ENCODE data around the gene ROR2. TPM values are rescaled to one million over a fixed set of nuclear protein-coding genes. Genes with fewer than 3 reads are reported as not detected.

ROR2 gene
- total and polyA plus RNA-seq, 2 experiments from 2014 or later, result 8.1 to 18.8 TPM

DNA sequence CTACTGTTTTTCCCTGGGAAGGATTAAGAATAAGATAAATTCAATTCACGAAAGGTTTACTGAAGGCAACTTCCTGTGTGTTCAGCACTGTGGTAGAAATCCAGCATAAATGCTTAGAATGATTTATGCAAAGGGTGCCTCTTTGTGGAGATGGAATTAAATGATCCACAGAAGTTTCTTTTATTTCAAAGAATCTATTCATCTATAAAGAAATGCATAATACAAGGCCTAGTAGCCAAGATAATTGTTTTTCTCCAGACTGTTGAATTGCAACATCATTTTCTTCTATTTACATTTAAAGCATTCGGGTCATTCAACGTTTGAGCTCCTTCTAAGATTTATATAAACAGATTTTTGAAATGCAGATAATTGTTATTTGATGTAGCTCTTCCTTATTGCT, 387.6 kb downstream of the ROR2 start (continued):
- TF ChIP-seq JUNB (IDR thresholded peaks at IDR 0.05; ENCODE audit: unreplicated experiment) (no peak), STAT1 (IDR thresholded peaks at IDR 0.05; ENCODE audit: unreplicated experiment) (no peak), POLR2AphosphoS5 (IDR thresholded peaks at IDR 0.05; ENCODE audit: low read depth) (no peak), CREB1 (CRISPR knock-in tag; IDR thresholded peaks at IDR 0.05; ENCODE audit: low read depth) (no peak)

DNA sequence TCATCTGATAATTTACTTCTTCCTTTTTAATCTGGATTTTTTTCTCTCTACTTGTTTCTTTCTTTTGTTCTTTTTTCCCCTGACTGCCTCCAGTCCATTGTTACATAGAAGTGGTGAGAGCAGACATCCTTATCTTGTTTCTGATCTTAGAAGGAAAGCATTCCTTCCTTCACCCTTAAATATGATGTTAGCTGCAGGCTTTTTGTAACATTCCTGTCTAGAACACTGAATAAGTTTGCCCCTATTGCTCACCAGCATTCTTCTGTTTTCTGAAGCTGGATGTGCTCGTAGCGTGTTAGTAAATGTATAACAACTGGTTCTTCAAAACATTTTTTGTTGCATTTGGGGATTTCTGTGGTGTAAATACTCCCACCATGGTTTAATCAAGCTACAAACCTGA, 389.7 kb downstream of the ROR2 start:
- Histone ChIP-seq H3K27me3 (ENCODE audit: insufficient read depth) (no peaks in the 10 kb centered on the region), H3K9me2 (ENCODE audit: insufficient read depth) (peaks cover 2% of the 10 kb centered on the region; the same call in 1 of the 2 replicates), H3K27ac (ENCODE audit: low read depth) (no peak overlapping the region), H3K79me2 (replicated peaks; ENCODE audit: insufficient read depth) (no peaks in the 10 kb centered on the region), H2AFZ (peak overlapping the region; percentile 57; the same call in 1 of the 2 replicates), H3K4me2 (0 out of 2 replicates have a peak overlapping the region, but pooled peaks have one; percentile 18), H3K36me3 (ENCODE audit: insufficient read depth) (no peaks in the 10 kb centered on the region), H4K20me1 (replicated peaks; ENCODE audit: insufficient read depth) (no peaks in the 10 kb centered on the region), H3K4me1 (ENCODE audit: insufficient read depth) (peaks cover 46% of the 10 kb centered on the region), H3K4me3 (no peak overlapping the region), H3F3A (replicated peaks; ENCODE audit: low read depth) (no peaks in the 10 kb centered on the region)
- no peak overlapping the region for H3K4me3 Mint-ChIP-seq
- peaks cover 6% of the 10 kb centered on the region for H3K27me3 Mint-ChIP-seq (ENCODE audit: insufficient read depth, low read depth, poor library complexity)
- no peaks in the 10 kb centered on the region; the same call in 2 of the 3 replicates for H3K9me3 Mint-ChIP-seq
- TF ChIP-seq NANOG (IDR thresholded peaks at IDR 0.05; ENCODE audit: borderline replicate concordance), result no peak
- no peak for TF ChIP-seq EZH2phosphoT487 (IDR thresholded peaks at IDR 0.05; ENCODE audit: unreplicated experiment)
- no peak for TF ChIP-seq POLR2AphosphoS5 (IDR thresholded peaks at IDR 0.05; ENCODE audit: low read depth)
- TF ChIP-seq ZNF331 (CRISPR knock-in tag; IDR thresholded peaks at IDR 0.05; ENCODE audit: low read depth), result no peak
- TF ChIP-seq, protein P1, sequence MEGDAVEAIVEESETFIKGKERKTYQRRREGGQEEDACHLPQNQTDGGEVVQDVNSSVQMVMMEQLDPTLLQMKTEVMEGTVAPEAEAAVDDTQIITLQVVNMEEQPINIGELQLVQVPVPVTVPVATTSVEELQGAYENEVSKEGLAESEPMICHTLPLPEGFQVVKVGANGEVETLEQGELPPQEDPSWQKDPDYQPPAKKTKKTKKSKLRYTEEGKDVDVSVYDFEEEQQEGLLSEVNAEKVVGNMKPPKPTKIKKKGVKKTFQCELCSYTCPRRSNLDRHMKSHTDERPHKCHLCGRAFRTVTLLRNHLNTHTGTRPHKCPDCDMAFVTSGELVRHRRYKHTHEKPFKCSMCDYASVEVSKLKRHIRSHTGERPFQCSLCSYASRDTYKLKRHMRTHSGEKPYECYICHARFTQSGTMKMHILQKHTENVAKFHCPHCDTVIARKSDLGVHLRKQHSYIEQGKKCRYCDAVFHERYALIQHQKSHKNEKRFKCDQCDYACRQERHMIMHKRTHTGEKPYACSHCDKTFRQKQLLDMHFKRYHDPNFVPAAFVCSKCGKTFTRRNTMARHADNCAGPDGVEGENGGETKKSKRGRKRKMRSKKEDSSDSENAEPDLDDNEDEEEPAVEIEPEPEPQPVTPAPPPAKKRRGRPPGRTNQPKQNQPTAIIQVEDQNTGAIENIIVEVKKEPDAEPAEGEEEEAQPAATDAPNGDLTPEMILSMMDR (conservative IDR thresholded peaks at IDR 0.05; ENCODE audit: low read depth in 2 of 2), result no peak
- no peak for TF ChIP-seq STAT1 (IDR thresholded peaks at IDR 0.05; ENCODE audit: unreplicated experiment)
- TF ChIP-seq, protein P2, sequence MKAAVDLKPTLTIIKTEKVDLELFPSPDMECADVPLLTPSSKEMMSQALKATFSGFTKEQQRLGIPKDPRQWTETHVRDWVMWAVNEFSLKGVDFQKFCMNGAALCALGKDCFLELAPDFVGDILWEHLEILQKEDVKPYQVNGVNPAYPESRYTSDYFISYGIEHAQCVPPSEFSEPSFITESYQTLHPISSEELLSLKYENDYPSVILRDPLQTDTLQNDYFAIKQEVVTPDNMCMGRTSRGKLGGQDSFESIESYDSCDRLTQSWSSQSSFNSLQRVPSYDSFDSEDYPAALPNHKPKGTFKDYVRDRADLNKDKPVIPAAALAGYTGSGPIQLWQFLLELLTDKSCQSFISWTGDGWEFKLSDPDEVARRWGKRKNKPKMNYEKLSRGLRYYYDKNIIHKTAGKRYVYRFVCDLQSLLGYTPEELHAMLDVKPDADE (IDR thresholded peaks at IDR 0.05), result no peak
- TF ChIP-seq ZNF114 (CRISPR knock-in tag; IDR thresholded peaks at IDR 0.05), result no peak
- TF ChIP-seq, protein P3, sequence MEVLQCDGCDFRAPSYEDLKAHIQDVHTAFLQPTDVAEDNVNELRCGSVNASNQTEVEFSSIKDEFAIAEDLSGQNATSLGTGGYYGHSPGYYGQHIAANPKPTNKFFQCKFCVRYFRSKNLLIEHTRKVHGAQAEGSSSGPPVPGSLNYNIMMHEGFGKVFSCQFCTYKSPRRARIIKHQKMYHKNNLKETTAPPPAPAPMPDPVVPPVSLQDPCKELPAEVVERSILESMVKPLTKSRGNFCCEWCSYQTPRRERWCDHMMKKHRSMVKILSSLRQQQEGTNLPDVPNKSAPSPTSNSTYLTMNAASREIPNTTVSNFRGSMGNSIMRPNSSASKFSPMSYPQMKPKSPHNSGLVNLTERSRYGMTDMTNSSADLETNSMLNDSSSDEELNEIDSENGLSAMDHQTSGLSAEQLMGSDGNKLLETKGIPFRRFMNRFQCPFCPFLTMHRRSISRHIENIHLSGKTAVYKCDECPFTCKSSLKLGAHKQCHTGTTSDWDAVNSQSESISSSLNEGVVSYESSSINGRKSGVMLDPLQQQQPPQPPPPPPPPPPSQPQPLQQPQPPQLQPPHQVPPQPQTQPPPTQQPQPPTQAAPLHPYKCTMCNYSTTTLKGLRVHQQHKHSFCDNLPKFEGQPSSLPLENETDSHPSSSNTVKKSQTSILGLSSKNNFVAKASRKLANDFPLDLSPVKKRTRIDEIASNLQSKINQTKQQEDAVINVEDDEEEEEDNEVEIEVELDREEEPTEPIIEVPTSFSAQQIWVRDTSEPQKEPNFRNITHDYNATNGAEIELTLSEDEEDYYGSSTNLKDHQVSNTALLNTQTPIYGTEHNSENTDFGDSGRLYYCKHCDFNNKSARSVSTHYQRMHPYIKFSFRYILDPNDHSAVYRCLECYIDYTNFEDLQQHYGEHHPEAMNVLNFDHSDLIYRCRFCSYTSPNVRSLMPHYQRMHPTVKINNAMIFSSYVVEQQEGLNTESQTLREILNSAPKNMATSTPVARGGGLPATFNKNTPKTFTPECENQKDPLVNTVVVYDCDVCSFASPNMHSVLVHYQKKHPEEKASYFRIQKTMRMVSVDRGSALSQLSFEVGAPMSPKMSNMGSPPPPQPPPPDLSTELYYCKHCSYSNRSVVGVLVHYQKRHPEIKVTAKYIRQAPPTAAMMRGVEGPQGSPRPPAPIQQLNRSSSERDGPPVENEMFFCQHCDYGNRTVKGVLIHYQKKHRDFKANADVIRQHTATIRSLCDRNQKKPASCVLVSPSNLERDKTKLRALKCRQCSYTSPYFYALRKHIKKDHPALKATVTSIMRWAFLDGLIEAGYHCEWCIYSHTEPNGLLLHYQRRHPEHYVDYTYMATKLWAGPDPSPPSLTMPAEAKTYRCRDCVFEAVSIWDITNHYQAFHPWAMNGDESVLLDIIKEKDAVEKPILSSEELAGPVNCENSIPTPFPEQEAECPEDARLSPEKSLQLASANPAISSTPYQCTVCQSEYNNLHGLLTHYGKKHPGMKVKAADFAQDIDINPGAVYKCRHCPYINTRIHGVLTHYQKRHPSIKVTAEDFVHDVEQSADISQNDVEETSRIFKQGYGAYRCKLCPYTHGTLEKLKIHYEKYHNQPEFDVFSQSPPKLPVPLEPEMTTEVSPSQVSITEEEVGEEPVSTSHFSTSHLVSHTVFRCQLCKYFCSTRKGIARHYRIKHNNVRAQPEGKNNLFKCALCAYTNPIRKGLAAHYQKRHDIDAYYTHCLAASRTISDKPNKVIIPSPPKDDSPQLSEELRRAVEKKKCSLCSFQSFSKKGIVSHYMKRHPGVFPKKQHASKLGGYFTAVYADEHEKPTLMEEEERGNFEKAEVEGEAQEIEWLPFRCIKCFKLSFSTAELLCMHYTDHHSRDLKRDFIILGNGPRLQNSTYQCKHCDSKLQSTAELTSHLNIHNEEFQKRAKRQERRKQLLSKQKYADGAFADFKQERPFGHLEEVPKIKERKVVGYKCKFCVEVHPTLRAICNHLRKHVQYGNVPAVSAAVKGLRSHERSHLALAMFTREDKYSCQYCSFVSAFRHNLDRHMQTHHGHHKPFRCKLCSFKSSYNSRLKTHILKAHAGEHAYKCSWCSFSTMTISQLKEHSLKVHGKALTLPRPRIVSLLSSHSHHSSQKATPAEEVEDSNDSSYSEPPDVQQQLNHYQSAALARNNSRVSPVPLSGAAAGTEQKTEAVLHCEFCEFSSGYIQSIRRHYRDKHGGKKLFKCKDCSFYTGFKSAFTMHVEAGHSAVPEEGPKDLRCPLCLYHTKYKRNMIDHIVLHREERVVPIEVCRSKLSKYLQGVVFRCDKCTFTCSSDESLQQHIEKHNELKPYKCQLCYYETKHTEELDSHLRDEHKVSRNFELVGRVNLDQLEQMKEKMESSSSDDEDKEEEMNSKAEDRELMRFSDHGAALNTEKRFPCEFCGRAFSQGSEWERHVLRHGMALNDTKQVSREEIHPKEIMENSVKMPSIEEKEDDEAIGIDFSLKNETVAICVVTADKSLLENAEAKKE (CRISPR knock-in tag; IDR thresholded peaks at IDR 0.05), result no peak
- TF ChIP-seq, protein P4, sequence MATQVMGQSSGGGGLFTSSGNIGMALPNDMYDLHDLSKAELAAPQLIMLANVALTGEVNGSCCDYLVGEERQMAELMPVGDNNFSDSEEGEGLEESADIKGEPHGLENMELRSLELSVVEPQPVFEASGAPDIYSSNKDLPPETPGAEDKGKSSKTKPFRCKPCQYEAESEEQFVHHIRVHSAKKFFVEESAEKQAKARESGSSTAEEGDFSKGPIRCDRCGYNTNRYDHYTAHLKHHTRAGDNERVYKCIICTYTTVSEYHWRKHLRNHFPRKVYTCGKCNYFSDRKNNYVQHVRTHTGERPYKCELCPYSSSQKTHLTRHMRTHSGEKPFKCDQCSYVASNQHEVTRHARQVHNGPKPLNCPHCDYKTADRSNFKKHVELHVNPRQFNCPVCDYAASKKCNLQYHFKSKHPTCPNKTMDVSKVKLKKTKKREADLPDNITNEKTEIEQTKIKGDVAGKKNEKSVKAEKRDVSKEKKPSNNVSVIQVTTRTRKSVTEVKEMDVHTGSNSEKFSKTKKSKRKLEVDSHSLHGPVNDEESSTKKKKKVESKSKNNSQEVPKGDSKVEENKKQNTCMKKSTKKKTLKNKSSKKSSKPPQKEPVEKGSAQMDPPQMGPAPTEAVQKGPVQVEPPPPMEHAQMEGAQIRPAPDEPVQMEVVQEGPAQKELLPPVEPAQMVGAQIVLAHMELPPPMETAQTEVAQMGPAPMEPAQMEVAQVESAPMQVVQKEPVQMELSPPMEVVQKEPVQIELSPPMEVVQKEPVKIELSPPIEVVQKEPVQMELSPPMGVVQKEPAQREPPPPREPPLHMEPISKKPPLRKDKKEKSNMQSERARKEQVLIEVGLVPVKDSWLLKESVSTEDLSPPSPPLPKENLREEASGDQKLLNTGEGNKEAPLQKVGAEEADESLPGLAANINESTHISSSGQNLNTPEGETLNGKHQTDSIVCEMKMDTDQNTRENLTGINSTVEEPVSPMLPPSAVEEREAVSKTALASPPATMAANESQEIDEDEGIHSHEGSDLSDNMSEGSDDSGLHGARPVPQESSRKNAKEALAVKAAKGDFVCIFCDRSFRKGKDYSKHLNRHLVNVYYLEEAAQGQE (IDR thresholded peaks at IDR 0.05; ENCODE audit: unreplicated experiment), result no peak
- no peak for TF ChIP-seq CREB1 (CRISPR knock-in tag; IDR thresholded peaks at IDR 0.05; ENCODE audit: low read depth)
- TF ChIP-seq EZH2 (IDR thresholded peaks at IDR 0.05; ENCODE audit: low read depth, unreplicated experiment), result no peak
- H3K27ac Mint-ChIP-seq, result no peak overlapping the region
- no peak for ATAC-seq
- no peaks in the 10 kb centered on the region for H3K36me3 Mint-ChIP-seq (ENCODE audit: low read depth)
- DNase-seq (ENCODE audit: low spot score), result no peak
- H3K4me1 Mint-ChIP-seq, result peaks cover 42% of the 10 kb centered on the region

Measured in GM23338 (cell line).